CD4-positive, alpha-beta T cell (primary cell): Measurements from ENCODE around the gene TRAPPC14. TPM values are rescaled to one million over a fixed set of nuclear protein-coding genes. Genes with fewer than 3 reads are reported as not detected.

Source experiments
- ATAC-seq: fragments of 200-7000 bp; cut with Tn5 transposase; one replicate; pipeline ENCODE4 v1.10.0; 2022; ENCODE audit warnings: mild to moderate bottlenecking; ENCODE audit not compliant: poor library complexity
- CTCF ChIA-PET: fragments of 350-600 bp; sonication (Branson Sonifier 250); formaldehyde crosslinking; loops from one replicate; lab custom pipeline; 2021; ENCODE audit warnings: antibody characterized with exemption, inconsistent platforms; lab: Charles Lee
- POLR2A ChIA-PET: fragments of 350-600 bp; sonication (Branson Sonifier 250); formaldehyde crosslinking; loops from one replicate; lab custom pipeline; 2021; ENCODE audit warnings: antibody characterized with exemption, inconsistent platforms; lab: Charles Lee
- DNase-seq, 14 experiments: peaks; one replicate each; pipeline ENCODE4 v3.0.0-alpha.2; 2013 to 2020; ENCODE audit warnings: mixed read lengths in 2 of 14
- H3K27ac ChIP-seq, 2 donors: one replicate each; pipeline versions ENCODE4 v1.5.1 to v1.7.0; 2013; ENCODE audit warnings: low read length in 2 of 2, low read depth in 1 of 2, mild to moderate bottlenecking in 1 of 2
- H3K27me3 ChIP-seq, 2 experiments: 1 replicate in 1 of 2; 2 replicates in 1 of 2; pipeline versions ENCODE4 v1.6.1 to v1.7.0; 2013; ENCODE audit warnings: low read length in 2 of 2, control low read depth in 1 of 2, mild to moderate bottlenecking in 1 of 2, moderate library complexity in 1 of 2; ENCODE audit not compliant: insufficient read depth in 2 of 2, control insufficient read depth in 1 of 2
- H3K36me3 ChIP-seq: one replicate; pipeline ENCODE4 v1.6.1; 2013; ENCODE audit warnings: low read length, control low read depth; ENCODE audit not compliant: insufficient read depth
- H3K4me1 ChIP-seq: one replicate; pipeline ENCODE4 v1.6.1; 2013; ENCODE audit warnings: low read length, control low read depth; ENCODE audit not compliant: insufficient read depth
- H3K4me3 ChIP-seq: one replicate; pipeline ENCODE4 v1.5.1; 2013; ENCODE audit warnings: mild to moderate bottlenecking, low read length, moderate library complexity
- H3K9me3 ChIP-seq, 2 experiments: 1 replicate in 1 of 2; 2 replicates in 1 of 2; pipeline versions ENCODE4 v1.6.1 to v1.7.0; 2013; ENCODE audit warnings: low read length in 2 of 2, mild to moderate bottlenecking in 2 of 2, control low read depth in 1 of 2, moderate library complexity in 1 of 2; ENCODE audit not compliant: control insufficient read depth in 1 of 2, insufficient read depth in 1 of 2
- H3K27ac Mint-ChIP-seq: one replicate; pipeline ENCODE4 v1.8.0; 2020; ENCODE audit warnings: mixed read lengths
- H3K27me3 Mint-ChIP-seq: one replicate; pipeline ENCODE4 v1.8.0; 2021; ENCODE audit warnings: mixed read lengths
- H3K36me3 Mint-ChIP-seq: one replicate; pipeline ENCODE4 v1.8.0; 2021; ENCODE audit warnings: low read depth, mixed read lengths
- H3K4me1 Mint-ChIP-seq: one replicate; pipeline ENCODE4 v1.8.0; 2021; ENCODE audit warnings: low read depth, mixed read lengths
- H3K4me3 Mint-ChIP-seq: one replicate; pipeline ENCODE4 v1.8.0; 2020; ENCODE audit warnings: mild to moderate bottlenecking, mixed read lengths
- H3K9me3 Mint-ChIP-seq: one replicate; pipeline ENCODE4 v1.8.0; 2020; ENCODE audit warnings: mixed read lengths
- CTCF ChIP-seq: fragments of 200-600 bp; IDR thresholded peaks from one replicate; pipeline ENCODE4 v1.8.0; 2022; ENCODE audit warnings: antibody characterized with exemption, mild to moderate bottlenecking
- intact Hi-C, 2 experiments: fragments of 100-400 bp; cut with DNase I in 1 of 2; cut with micrococcal nuclease in 1 of 2; formaldehyde crosslinking; loops; one replicate each; pipeline versions ENCODE4 v1.15.1 to v1.9.0; 2023 to 2025; cut with DNase I, micrococcal nuclease
- total RNA-seq, 174 experiments: library from RNA in 2 of 174; stranded (reverse) in 2 of 174; gene quantifications; one replicate each; pipeline ENCODE4 v1.2.3 and lab custom pipeline; 2021 to 2026

Gene TRAPPC14
- total RNA-seq, 2 experiments from 2014 or later: 37.9 to 42.6 TPM

DNA sequence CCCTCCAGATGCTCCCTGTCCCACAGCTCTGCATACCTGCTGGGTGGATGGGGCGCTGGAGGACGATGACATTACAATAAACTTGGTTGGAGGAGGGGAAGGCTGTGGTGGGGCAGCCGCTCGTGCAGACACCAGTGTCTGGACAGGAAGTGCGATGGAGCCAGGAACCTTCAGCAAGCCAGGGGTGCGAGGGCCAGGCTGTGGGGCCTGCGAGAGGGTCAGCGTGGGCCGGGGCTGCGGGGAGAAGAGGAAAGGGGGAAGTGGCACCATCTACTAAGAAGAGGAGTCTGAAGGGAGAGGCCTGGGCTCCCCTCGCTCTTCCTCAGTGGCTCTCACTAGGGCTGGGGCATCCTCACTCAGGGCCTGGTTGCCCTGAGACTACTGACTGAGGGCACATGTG, 50.6 kb downstream of the TRAPPC14 start:
- no peak overlapping the region for H3K27ac Mint-ChIP-seq

GRCh38 chr7:100107125-100107737, 51.3 kb downstream of the TRAPPC14 start:
- intact Hi-C loops: no loop called here
- H3K4me1 ChIP-seq: peaks cover 6% of the 10 kb centered on the region
- no peaks in the 10 kb centered on the region for H3K9me3 ChIP-seq
- H3K4me1 Mint-ChIP-seq: peaks cover 5% of the 10 kb centered on the region
- no peaks in the 10 kb centered on the region for H3K27me3 ChIP-seq
- ChIA-PET CTCF (no interaction called here), POLR2A (no interaction called here)
- H3K36me3 Mint-ChIP-seq: peaks cover 61% of the 10 kb centered on the region
- H3K27ac Mint-ChIP-seq: no peak overlapping the region
- DNase-seq: no peak
- no peak overlapping the region for H3K4me3 ChIP-seq
- no peaks in the 10 kb centered on the region for H3K9me3 Mint-ChIP-seq
- TF ChIP-seq CTCF: no peak
- no peaks in the 10 kb centered on the region for H3K27me3 Mint-ChIP-seq
- no peak overlapping the region for H3K4me3 Mint-ChIP-seq
- no peak for ATAC-seq
- no peak overlapping the region for H3K27ac ChIP-seq
- H3K36me3 ChIP-seq: peaks cover 59% of the 10 kb centered on the region

More for the DNA sequence above, 50.6 kb downstream of the TRAPPC14 start:
- CTCF ChIA-PET: no interaction called here
- TF ChIP-seq CTCF: no peak
- H3K27me3 Mint-ChIP-seq: no peaks in the 10 kb centered on the region
- H3K9me3 Mint-ChIP-seq: no peaks in the 10 kb centered on the region
- H3K4me1 Mint-ChIP-seq: no peaks in the 10 kb centered on the region
- Histone ChIP-seq H3K27ac (no peak overlapping the region), H3K9me3 (no peaks in the 10 kb centered on the region), H3K4me1 (no peaks in the 10 kb centered on the region), H3K4me3 (no peak overlapping the region), H3K27me3 (no peaks in the 10 kb centered on the region), H3K36me3 (peaks cover 64% of the 10 kb centered on the region)
- POLR2A ChIA-PET: no interaction called here
- no peak for ATAC-seq
- DNase-seq: no peak
- intact Hi-C loops: no loop called here
- H3K4me3 Mint-ChIP-seq: no peak overlapping the region
- H3K36me3 Mint-ChIP-seq: peaks cover 67% of the 10 kb centered on the region

DNA sequence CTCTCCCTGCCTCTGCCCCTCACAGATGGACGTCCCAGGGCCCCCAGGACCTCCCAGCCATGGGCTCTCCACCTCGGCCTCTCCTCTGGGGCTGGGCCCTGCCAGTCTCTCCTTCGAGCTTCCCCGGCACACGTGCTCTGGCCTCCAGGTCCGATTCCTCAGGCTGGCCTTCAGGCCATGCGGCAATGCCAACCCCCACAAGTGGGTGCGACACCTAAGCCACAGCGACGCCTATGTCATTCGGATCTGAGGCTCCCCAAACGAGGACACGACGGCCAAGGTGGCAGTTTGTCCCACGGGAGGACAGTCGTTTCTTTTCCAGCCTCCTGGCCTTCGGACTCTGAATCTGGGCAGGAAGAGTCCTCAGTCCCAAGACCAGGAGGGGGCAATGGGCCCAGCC, 51.9 kb downstream of the TRAPPC14 start:
- intact Hi-C loops: no loop called here
- Histone ChIP-seq H3K36me3 (peaks cover 53% of the 10 kb centered on the region), H3K27ac (no peak overlapping the region), H3K9me3 (no peaks in the 10 kb centered on the region), H3K4me3 (no peak overlapping the region), H3K4me1 (peaks cover 12% of the 10 kb centered on the region), H3K27me3 (no peaks in the 10 kb centered on the region)
- ATAC-seq: no peak
- DNase-seq: no peak
- H3K4me3 Mint-ChIP-seq: no peak overlapping the region
- POLR2A ChIA-PET: no interaction called here
- H3K9me3 Mint-ChIP-seq: no peaks in the 10 kb centered on the region
- no peak for TF ChIP-seq CTCF
- H3K27ac Mint-ChIP-seq: no peak overlapping the region
- H3K27me3 Mint-ChIP-seq: no peaks in the 10 kb centered on the region
- peaks cover 56% of the 10 kb centered on the region for H3K36me3 Mint-ChIP-seq
- CTCF ChIA-PET: no interaction called here
- H3K4me1 Mint-ChIP-seq: peaks cover 5% of the 10 kb centered on the region
